ENCODE measurements around the gene WDFY4.

The WDFY4 gene

DNA sequence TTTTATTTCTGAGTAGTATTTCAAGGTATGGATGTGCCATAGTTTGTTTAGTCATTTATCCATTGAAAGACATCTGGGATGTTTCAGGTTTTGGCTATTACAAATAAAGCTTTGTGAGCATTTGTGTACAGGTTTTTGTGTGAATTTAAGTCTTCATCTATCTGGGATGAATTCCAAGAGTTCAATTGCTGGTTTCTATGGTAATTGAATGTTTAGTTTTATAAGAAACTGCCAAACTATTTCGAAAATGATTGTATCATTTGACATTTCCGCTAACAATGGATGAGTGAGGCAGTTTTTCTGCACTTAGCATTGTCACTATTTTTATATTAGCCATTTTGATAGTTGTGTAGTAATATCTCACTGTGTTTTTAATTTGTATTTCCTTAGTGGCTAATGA lies 99.4 kb downstream of the WDFY4 start:
- no peak overlapping the region for H3K23ac ChIP-seq (ENCODE audit: low read length)
- no peak overlapping the region for H3K18ac ChIP-seq (ENCODE audit: low read length)
- WGBS (ENCODE audit: extremely low coverage, insufficient coverage, insufficient read length): no CpG with 5 or more reads among the region's 2 CpGs

DNA sequence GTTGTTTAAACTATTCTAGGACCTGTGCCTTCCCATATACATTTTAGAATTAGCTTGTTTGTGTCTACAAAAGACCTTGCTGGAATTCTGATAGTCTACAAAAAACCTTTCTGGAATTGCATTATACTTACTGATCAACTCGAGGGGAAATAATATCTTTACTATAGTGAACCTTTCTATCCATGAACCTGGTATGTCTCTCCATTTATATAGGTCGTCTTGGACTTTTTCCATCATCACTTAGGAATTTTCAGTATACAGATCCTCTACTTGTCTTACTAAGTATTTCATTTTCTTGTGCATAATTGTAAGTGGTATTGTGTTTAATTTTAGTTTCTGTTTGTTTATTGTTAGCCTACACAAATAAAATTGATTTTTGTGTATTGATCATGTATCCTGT lies 101.1 kb downstream of the WDFY4 start:
- Histone ChIP-seq H2AK5ac (ENCODE audit: low read length) (no peak overlapping the region), H3K4me2 (ENCODE audit: low read length) (no peak overlapping the region), H3K14ac (ENCODE audit: low read length) (no peak overlapping the region), H3K9me3 (ENCODE audit: insufficient read depth, low read depth, low read length) (no peaks in the 10 kb centered on the region), H3K23ac (ENCODE audit: low read length) (no peak overlapping the region), H2BK120ac (ENCODE audit: insufficient read depth, low read length, poor library complexity) (no peak overlapping the region), H2BK5ac (ENCODE audit: low read depth, low read length, poor library complexity) (no peak overlapping the region), H3K27ac (ENCODE audit: low read depth, low read length) (no peak overlapping the region), H2AFZ (ENCODE audit: insufficient read depth, low read length, poor library complexity) (no peak overlapping the region), H3K27me3 (ENCODE audit: insufficient read depth, low read length) (no peaks in the 10 kb centered on the region), H3K79me2 (ENCODE audit: control insufficient read depth, insufficient read depth, low read length, poor library complexity) (no peaks in the 10 kb centered on the region), H3K4me3 (ENCODE audit: low read depth, low read length) (no peak overlapping the region), H4K91ac (ENCODE audit: low read depth, low read length) (no peak overlapping the region), H4K8ac (ENCODE audit: low read depth, low read length) (no peak overlapping the region), H3K4me1 (ENCODE audit: control insufficient read depth in 1 of 2, insufficient read depth in 2 of 2, low read length in 2 of 2) (no peaks in the 10 kb centered on the region), H2BK12ac (ENCODE audit: low read length) (no peak overlapping the region), H3K36me3 (ENCODE audit: control insufficient read depth in 1 of 2, insufficient read depth in 2 of 2, low read length in 2 of 2) (no peaks in the 10 kb centered on the region), H3K9ac (ENCODE audit: low read length) (no peak overlapping the region), H4K12ac (ENCODE audit: low read depth, low read length) (no peak overlapping the region), H3K18ac (ENCODE audit: low read length) (no peak overlapping the region), H3K79me1 (ENCODE audit: low read length) (no peaks in the 10 kb centered on the region), H3K4ac (ENCODE audit: low read depth, low read length) (no peak overlapping the region)
- WGBS (ENCODE audit: extremely low coverage, insufficient coverage, insufficient read length): no CpG with 5 or more reads among the region's 2 CpGs
- no peak for DNase-seq

More for the DNA sequence above, 99.4 kb downstream of the WDFY4 start:
- H2BK120ac ChIP-seq (ENCODE audit: insufficient read depth, low read length, poor library complexity): no peak overlapping the region
- no peak overlapping the region for H2AFZ ChIP-seq (ENCODE audit: insufficient read depth, low read length, poor library complexity)
- H3K79me1 ChIP-seq (ENCODE audit: low read length): no peaks in the 10 kb centered on the region
- no peak overlapping the region for H2BK12ac ChIP-seq (ENCODE audit: low read length)
- no peak overlapping the region for H4K12ac ChIP-seq (ENCODE audit: low read depth, low read length)
- DNase-seq: no peak
- H3K4me2 ChIP-seq (ENCODE audit: low read length): no peak overlapping the region
- H3K36me3 ChIP-seq (ENCODE audit: control insufficient read depth in 1 of 2, insufficient read depth in 2 of 2, low read length in 2 of 2): no peaks in the 10 kb centered on the region
- H3K9me3 ChIP-seq (ENCODE audit: insufficient read depth, low read depth, low read length): peaks cover 2% of the 10 kb centered on the region
- no peaks in the 10 kb centered on the region for H3K4me1 ChIP-seq (ENCODE audit: control insufficient read depth in 1 of 2, insufficient read depth in 2 of 2, low read length in 2 of 2)
- H3K27me3 ChIP-seq (ENCODE audit: insufficient read depth, low read length): no peaks in the 10 kb centered on the region
- H3K14ac ChIP-seq (ENCODE audit: low read length): no peak overlapping the region
- no peak overlapping the region for H3K4ac ChIP-seq (ENCODE audit: low read depth, low read length)
- no peaks in the 10 kb centered on the region for H3K79me2 ChIP-seq (ENCODE audit: control insufficient read depth, insufficient read depth, low read length, poor library complexity)
- H4K91ac ChIP-seq (ENCODE audit: low read depth, low read length): no peak overlapping the region
- no peak overlapping the region for H3K27ac ChIP-seq (ENCODE audit: low read depth, low read length)
- H2BK5ac ChIP-seq (ENCODE audit: low read depth, low read length, poor library complexity): no peak overlapping the region
- no peak overlapping the region for H3K9ac ChIP-seq (ENCODE audit: low read length)
- H3K4me3 ChIP-seq (ENCODE audit: low read depth, low read length): no peak overlapping the region
- no peak overlapping the region for H4K8ac ChIP-seq (ENCODE audit: low read depth, low read length)
- no peak overlapping the region for H2AK5ac ChIP-seq (ENCODE audit: low read length)

DNA sequence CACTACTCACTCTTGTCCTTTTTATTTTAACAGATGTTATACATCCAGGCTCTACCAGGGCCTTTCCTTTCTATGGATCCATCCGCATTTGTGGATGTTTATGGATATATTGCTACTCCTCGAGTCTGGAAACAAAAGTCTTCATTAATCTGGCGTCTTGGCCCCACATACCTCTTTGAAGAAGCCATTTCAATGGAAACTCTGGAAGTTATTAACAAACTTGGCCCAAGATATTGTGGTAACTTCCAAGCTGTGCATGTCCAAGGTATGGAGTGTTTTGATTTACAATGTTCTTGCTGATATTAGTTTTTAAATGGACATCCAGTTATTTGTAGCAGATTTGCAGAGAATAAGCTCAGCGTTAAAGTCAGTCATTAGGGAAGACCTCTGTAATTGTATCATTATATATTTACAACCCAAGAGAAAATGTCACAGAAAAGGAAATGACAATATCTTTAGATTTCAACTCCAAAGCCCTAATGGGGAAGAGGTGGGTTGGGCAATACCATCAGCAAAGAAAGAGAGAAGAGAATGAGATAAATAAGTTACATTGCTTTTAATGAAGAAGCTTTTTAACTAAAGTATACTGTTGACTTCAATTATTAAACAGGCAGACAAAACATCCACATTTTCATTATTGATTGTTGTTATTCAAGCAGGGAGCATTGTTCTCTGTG lies 102.1 kb downstream of the WDFY4 start:
- H3K79me1 ChIP-seq (ENCODE audit: low read length): no peaks in the 10 kb centered on the region
- no peaks in the 10 kb centered on the region for H3K36me3 ChIP-seq (ENCODE audit: control insufficient read depth in 1 of 2, insufficient read depth in 2 of 2, low read length in 2 of 2)
- H3K4ac ChIP-seq (ENCODE audit: low read depth, low read length): no peak overlapping the region
- no CpG with 5 or more reads among the region's 4 CpGs for WGBS (ENCODE audit: extremely low coverage, insufficient coverage, insufficient read length)
- H3K27me3 ChIP-seq (ENCODE audit: insufficient read depth, low read length): no peaks in the 10 kb centered on the region
- H2AFZ ChIP-seq (ENCODE audit: insufficient read depth, low read length, poor library complexity): no peak overlapping the region
- no peak overlapping the region for H3K23ac ChIP-seq (ENCODE audit: low read length)
- H3K14ac ChIP-seq (ENCODE audit: low read length): no peak overlapping the region
- no peaks in the 10 kb centered on the region for H3K79me2 ChIP-seq (ENCODE audit: control insufficient read depth, insufficient read depth, low read length, poor library complexity)
- H3K4me1 ChIP-seq (ENCODE audit: control insufficient read depth in 1 of 2, insufficient read depth in 2 of 2, low read length in 2 of 2): no peaks in the 10 kb centered on the region
- no peaks in the 10 kb centered on the region for H3K9me3 ChIP-seq (ENCODE audit: insufficient read depth, low read depth, low read length)
- H3K4me2 ChIP-seq (ENCODE audit: low read length): no peak overlapping the region
- H3K4me3 ChIP-seq (ENCODE audit: low read depth, low read length): no peak overlapping the region
- no peak overlapping the region for H4K12ac ChIP-seq (ENCODE audit: low read depth, low read length)
- no peak overlapping the region for H2BK5ac ChIP-seq (ENCODE audit: low read depth, low read length, poor library complexity)
- H3K27ac ChIP-seq (ENCODE audit: low read depth, low read length): no peak overlapping the region
- H3K18ac ChIP-seq (ENCODE audit: low read length): no peak overlapping the region
- H2AK5ac ChIP-seq (ENCODE audit: low read length): no peak overlapping the region
- DNase-seq: no peak
- no peak overlapping the region for H4K91ac ChIP-seq (ENCODE audit: low read depth, low read length)
- no peak overlapping the region for H4K8ac ChIP-seq (ENCODE audit: low read depth, low read length)
- no peak overlapping the region for H2BK120ac ChIP-seq (ENCODE audit: insufficient read depth, low read length, poor library complexity)
- no peak overlapping the region for H2BK12ac ChIP-seq (ENCODE audit: low read length)
- H3K9ac ChIP-seq (ENCODE audit: low read length): no peak overlapping the region

DNA sequence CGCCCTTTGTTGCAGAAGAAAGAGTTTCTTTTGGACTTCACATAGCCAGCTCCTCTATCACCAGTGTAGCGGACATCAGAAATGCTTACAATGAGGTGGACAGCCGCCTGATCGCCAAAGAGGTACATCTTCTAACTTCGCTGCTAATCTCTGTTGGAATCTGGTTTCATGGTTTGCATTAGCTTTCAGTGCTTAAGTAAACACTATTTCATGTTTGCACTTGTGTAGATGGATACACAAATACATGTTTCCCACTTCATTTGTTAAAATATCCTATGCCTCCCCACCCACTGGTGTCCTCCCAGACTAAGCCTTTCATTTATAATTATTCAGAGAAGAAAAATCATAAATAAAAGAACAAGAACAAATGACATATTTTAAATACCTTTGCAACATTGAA lies 103.9 kb downstream of the WDFY4 start:
- no peak overlapping the region for H3K4me3 ChIP-seq (ENCODE audit: low read depth, low read length)
- H2BK120ac ChIP-seq (ENCODE audit: insufficient read depth, low read length, poor library complexity): no peak overlapping the region
- no peak overlapping the region for H4K12ac ChIP-seq (ENCODE audit: low read depth, low read length)
- no peak overlapping the region for H2AK5ac ChIP-seq (ENCODE audit: low read length)
- no peak overlapping the region for H3K27ac ChIP-seq (ENCODE audit: low read depth, low read length)
- H3K23ac ChIP-seq (ENCODE audit: low read length): no peak overlapping the region
- no peak overlapping the region for H4K91ac ChIP-seq (ENCODE audit: low read depth, low read length)
- H3K27me3 ChIP-seq (ENCODE audit: insufficient read depth, low read length): no peaks in the 10 kb centered on the region
- H3K4me2 ChIP-seq (ENCODE audit: low read length): no peak overlapping the region
- H3K14ac ChIP-seq (ENCODE audit: low read length): no peak overlapping the region
- H4K8ac ChIP-seq (ENCODE audit: low read depth, low read length): no peak overlapping the region
- H3K9ac ChIP-seq (ENCODE audit: low read length): no peak overlapping the region
- no peaks in the 10 kb centered on the region for H3K9me3 ChIP-seq (ENCODE audit: insufficient read depth, low read depth, low read length)
- H3K18ac ChIP-seq (ENCODE audit: low read length): no peak overlapping the region
- no peaks in the 10 kb centered on the region for H3K36me3 ChIP-seq (ENCODE audit: control insufficient read depth in 1 of 2, insufficient read depth in 2 of 2, low read length in 2 of 2)
- H2AFZ ChIP-seq (ENCODE audit: insufficient read depth, low read length, poor library complexity): no peak overlapping the region
- H3K79me2 ChIP-seq (ENCODE audit: control insufficient read depth, insufficient read depth, low read length, poor library complexity): no peaks in the 10 kb centered on the region
- no peak for DNase-seq
- H3K4ac ChIP-seq (ENCODE audit: low read depth, low read length): no peak overlapping the region
- no peak overlapping the region for H2BK5ac ChIP-seq (ENCODE audit: low read depth, low read length, poor library complexity)
- no CpG with 5 or more reads among the region's 5 CpGs for WGBS (ENCODE audit: extremely low coverage, insufficient coverage, insufficient read length)
- H2BK12ac ChIP-seq (ENCODE audit: low read length): no peak overlapping the region
- no peaks in the 10 kb centered on the region for H3K79me1 ChIP-seq (ENCODE audit: low read length)
- H3K4me1 ChIP-seq (ENCODE audit: control insufficient read depth in 1 of 2, insufficient read depth in 2 of 2, low read length in 2 of 2): no peaks in the 10 kb centered on the region
